GM13977 (cell line): ENCODE measurements around the gene GOLGA8B.

ENCODE experiments used
- DNase-seq: peaks from one replicate; pipeline ENCODE4 v3.0.0; 2012; ENCODE audit warnings: low spot score
- CTCF ChIP-seq: IDR thresholded peaks from 2 replicates; pipeline ENCODE4 v1.5.1; 2012; ENCODE audit warnings: mild to moderate bottlenecking, control low read depth; ENCODE audit not compliant: insufficient read depth; ENCODE audit errors: extremely low read depth, missing control alignments
- in situ Hi-C: fragments of 300-500 bp; cut with MboI; formaldehyde crosslinking; loops from one replicate; pipeline ENCODE4 v1.12.0; 2022; ENCODE audit warnings: low sequenced_read_pairs, low pct_unique_long_range_greater_than_20kb, mixed read lengths, inconsistent platforms; ENCODE audit not compliant: unreplicated experiment

GOLGA8B gene

GRCh38 chr15:34620142-34620541, 36.7 kb upstream of the GOLGA8B start:
- in situ Hi-C loops = loop anchor here (25.0 kb wide), 1 partner anchor 292 kb away; no protein-coding TSS in a partner anchor
- no peak for TF ChIP-seq CTCF
- no peak for DNase-seq

- no peak for TF ChIP-seq CTCF
- DNase-seq = no peak
- in situ Hi-C loops = loop anchor here (25.0 kb wide), 1 partner anchor 293 kb away; no protein-coding TSS in a partner anchor
Measured at GRCh38 chr15:34619151-34619550, 35.7 kb upstream of the GOLGA8B start.

- no peak for DNase-seq
- in situ Hi-C loops = loop anchor here (25.0 kb wide), 1 partner anchor 294 kb away; no protein-coding TSS in a partner anchor
- no peak for TF ChIP-seq CTCF
Measured at GRCh38 chr15:34618073-34618472, 34.6 kb upstream of the GOLGA8B start.

GRCh38 chr15:34616613-34617012, 33.2 kb upstream of the GOLGA8B start:
- no peak for DNase-seq
- in situ Hi-C loops = loop anchor here (25.0 kb wide), 1 partner anchor 296 kb away; no protein-coding TSS in a partner anchor
- peak; percentile 21 for TF ChIP-seq CTCF

- no peak for TF ChIP-seq CTCF
- DNase-seq = no peak
- in situ Hi-C loops = loop anchor here (25.0 kb wide), 1 partner anchor 298 kb away; no protein-coding TSS in a partner anchor
Measured at GRCh38 chr15:34613997-34614396, 30.5 kb upstream of the GOLGA8B start.

- in situ Hi-C loops = loop anchor here (25.0 kb wide), 1 partner anchor 299 kb away; no protein-coding TSS in a partner anchor
- TF ChIP-seq CTCF = no peak
- DNase-seq = no peak
Measured at GRCh38 chr15:34613301-34613700, 29.9 kb upstream of the GOLGA8B start.
